ENCODE results near the gene CDC26. TPM values are rescaled to one million over a fixed set of nuclear protein-coding genes. Genes with fewer than 3 reads are reported as not detected.

The CDC26 gene
- total and polyA plus RNA-seq, 2 experiments from 2014 or later: 21.6 to 67.2 TPM

- peak; percentile 18 for DNase-seq
- H2AFZ ChIP-seq: no peak overlapping the region
- TF ChIP-seq EZH2 (IDR thresholded peaks at IDR 0.05; ENCODE audit: insufficient read depth, poor library complexity, severe bottlenecking) (no peak), EZH2phosphoT487 (IDR thresholded peaks at IDR 0.05; ENCODE audit: insufficient read depth, low read depth) (no peak)
- 0 out of 2 replicates have a peak, but pooled peaks cover 5% of the 10 kb centered on the region for H3F3A ChIP-seq (ENCODE audit: insufficient read depth)
- H3K9me2 ChIP-seq (ENCODE audit: insufficient read depth): no peaks in the 10 kb centered on the region
- H3K36me3 ChIP-seq (ENCODE audit: low read depth): no peaks in the 10 kb centered on the region
- no peak overlapping the region for H3K4me3 ChIP-seq
- 38 to 41% methylated on average over 3 of the region's 3 CpGs for WGBS, 2 experiments (ENCODE audit: low coverage in 1 of 2, low lambda C conversion rate in 2 of 2, missing lambda C conversion rate in 2 of 2)
- in situ Hi-C loops (cut with MboI): no loop called here
- no peaks in the 10 kb centered on the region for H4K20me1 ChIP-seq (ENCODE audit: insufficient read depth)
- no peak overlapping the region for H3K27ac ChIP-seq
- no peaks in the 10 kb centered on the region for H3K79me2 ChIP-seq (ENCODE audit: insufficient read depth)
- no peaks in the 10 kb centered on the region for H3K27me3 ChIP-seq (replicated peaks; ENCODE audit: insufficient read depth)
- H3K9me3 ChIP-seq (ENCODE audit: low read depth): no peaks in the 10 kb centered on the region
- H3K4me2 ChIP-seq (ENCODE audit: unreplicated experiment): no peak overlapping the region
- no peaks in the 10 kb centered on the region for H3K4me1 ChIP-seq (ENCODE audit: insufficient read depth)
- H3K9ac ChIP-seq: no peak overlapping the region
These were observed 35.2 kb upstream of the CDC26 start for GRCh38 chr9:113310538-113310937.

DNA sequence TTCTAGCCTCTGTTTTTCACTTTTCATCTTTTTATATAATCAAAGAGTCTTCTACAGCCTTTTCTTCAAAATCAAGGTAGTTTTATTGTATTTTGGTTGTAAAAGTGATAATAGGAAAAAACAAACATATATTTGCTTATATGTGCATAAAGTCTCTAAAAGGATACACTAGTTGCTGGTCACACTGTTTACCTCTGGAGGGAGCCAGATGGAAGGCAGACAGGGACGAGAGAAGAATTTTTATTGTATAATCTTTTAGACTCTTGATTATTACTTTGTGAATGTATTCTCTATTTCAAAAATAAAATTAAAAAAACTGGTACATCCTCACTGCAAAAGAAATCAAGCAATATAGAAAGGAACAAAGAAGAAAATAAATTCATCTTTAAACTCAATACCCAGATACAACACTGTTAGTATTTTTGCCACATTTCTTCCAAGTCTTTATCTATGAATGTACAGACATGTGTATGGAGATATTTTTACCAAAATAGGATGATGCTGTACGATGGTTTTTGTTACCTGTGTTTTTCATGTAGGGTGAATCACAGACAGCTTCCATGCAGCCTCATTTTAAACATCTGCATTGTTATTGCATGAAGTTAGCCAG lies 33.9 kb upstream of the CDC26 start:
- Histone ChIP-seq H3K36me3 (ENCODE audit: low read depth) (no peaks in the 10 kb centered on the region), H4K20me1 (ENCODE audit: insufficient read depth) (no peaks in the 10 kb centered on the region), H3K79me2 (ENCODE audit: insufficient read depth) (no peaks in the 10 kb centered on the region), H3K4me3 (no peak overlapping the region), H3K9me2 (ENCODE audit: insufficient read depth) (no peaks in the 10 kb centered on the region), H3K4me1 (ENCODE audit: insufficient read depth) (no peaks in the 10 kb centered on the region), H3K4me2 (ENCODE audit: unreplicated experiment) (no peak overlapping the region), H3K27me3 (replicated peaks; ENCODE audit: insufficient read depth) (no peaks in the 10 kb centered on the region), H3K9me3 (ENCODE audit: low read depth) (no peaks in the 10 kb centered on the region), H2AFZ (no peak overlapping the region), H3K9ac (no peak overlapping the region), H3K27ac (no peak overlapping the region), H3F3A (ENCODE audit: insufficient read depth) (0 out of 2 replicates have a peak, but pooled peaks cover 5% of the 10 kb centered on the region)
- DNase-seq: peak; percentile 72
- TF ChIP-seq EZH2 (IDR thresholded peaks at IDR 0.05; ENCODE audit: insufficient read depth, poor library complexity, severe bottlenecking) (no peak), EZH2phosphoT487 (IDR thresholded peaks at IDR 0.05; ENCODE audit: insufficient read depth, low read depth) (no peak)
- in situ Hi-C loops (cut with MboI): no loop called here
- 2 to 3% methylated on average over 2 of the region's 2 CpGs for WGBS, 2 experiments (ENCODE audit: low coverage in 1 of 2, low lambda C conversion rate in 2 of 2, missing lambda C conversion rate in 2 of 2)

DNA sequence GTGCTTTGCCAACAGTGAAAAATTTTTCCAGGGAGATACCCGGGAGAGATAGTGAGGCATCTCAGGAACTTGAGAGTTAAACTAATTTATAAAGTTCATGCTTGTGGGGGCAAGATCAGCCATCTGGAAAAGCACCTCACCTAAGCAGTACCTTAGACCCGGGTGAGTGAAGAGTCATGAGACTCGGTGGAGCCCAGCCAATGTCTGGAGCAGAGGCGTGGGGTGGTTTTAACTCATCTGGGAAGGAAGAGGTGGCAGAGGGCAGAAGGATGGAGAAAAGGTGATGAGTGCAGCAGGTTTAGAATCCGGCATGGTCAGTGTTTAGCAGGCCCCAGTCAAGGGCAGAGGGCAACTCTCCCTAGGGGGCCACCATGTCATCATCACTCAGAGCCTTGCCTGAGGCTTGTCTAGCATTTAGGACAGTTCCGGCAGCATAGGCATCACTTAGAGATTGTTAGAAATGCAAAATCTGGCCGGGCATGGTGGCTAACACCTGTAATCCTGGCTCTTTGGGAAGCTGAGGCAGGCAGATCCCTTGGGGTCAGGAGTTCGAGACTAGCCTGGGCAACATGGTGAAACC lies 32.1 kb upstream of the CDC26 start:
- Histone ChIP-seq H3F3A (ENCODE audit: insufficient read depth) (0 out of 2 replicates have a peak, but pooled peaks cover 5% of the 10 kb centered on the region), H3K9me3 (ENCODE audit: low read depth) (no peaks in the 10 kb centered on the region), H3K4me1 (ENCODE audit: insufficient read depth) (no peaks in the 10 kb centered on the region), H3K27me3 (replicated peaks; ENCODE audit: insufficient read depth) (no peaks in the 10 kb centered on the region), H3K4me3 (no peak overlapping the region), H3K9me2 (ENCODE audit: insufficient read depth) (no peaks in the 10 kb centered on the region), H4K20me1 (ENCODE audit: insufficient read depth) (no peaks in the 10 kb centered on the region), H3K27ac (no peak overlapping the region), H3K9ac (no peak overlapping the region), H3K4me2 (ENCODE audit: unreplicated experiment) (no peak overlapping the region), H3K36me3 (ENCODE audit: low read depth) (no peaks in the 10 kb centered on the region), H3K79me2 (ENCODE audit: insufficient read depth) (no peaks in the 10 kb centered on the region), H2AFZ (no peak overlapping the region)
- 43 to 45% methylated on average over 8 of the region's 8 CpGs for WGBS, 2 experiments (ENCODE audit: low coverage in 1 of 2, low lambda C conversion rate in 2 of 2, missing lambda C conversion rate in 2 of 2)
- DNase-seq: no peak
- no peak for TF ChIP-seq EZH2phosphoT487 (IDR thresholded peaks at IDR 0.05; ENCODE audit: insufficient read depth, low read depth)
- TF ChIP-seq EZH2 (IDR thresholded peaks at IDR 0.05; ENCODE audit: insufficient read depth, poor library complexity, severe bottlenecking): no peak
- in situ Hi-C loops (cut with MboI): no loop called here

DNA sequence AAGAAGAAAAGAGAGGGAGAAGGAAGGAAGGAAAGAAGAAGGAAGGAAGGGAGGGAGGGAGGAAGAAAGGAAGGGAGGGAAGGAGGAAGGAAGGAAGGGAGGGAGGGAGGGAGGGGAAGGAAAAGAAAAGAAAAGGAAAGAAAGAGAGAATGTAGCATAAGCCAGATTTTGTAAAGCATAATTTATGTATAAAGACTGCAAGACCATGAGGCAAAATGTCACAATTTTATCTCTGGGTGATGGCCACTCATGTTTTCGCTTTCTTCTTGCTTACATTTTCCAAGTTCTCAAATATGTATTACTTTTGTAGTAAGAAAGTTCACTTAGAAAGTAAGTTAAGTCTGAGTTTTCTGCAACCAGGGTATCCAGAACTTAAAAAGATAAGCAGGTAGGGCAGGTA lies 31.2 kb upstream of the CDC26 start:
- DNase-seq: no peak
- TF ChIP-seq EZH2phosphoT487 (IDR thresholded peaks at IDR 0.05; ENCODE audit: insufficient read depth, low read depth) (no peak), EZH2 (IDR thresholded peaks at IDR 0.05; ENCODE audit: insufficient read depth, poor library complexity, severe bottlenecking) (no peak)
- Histone ChIP-seq H2AFZ (no peak overlapping the region), H3K4me1 (ENCODE audit: insufficient read depth) (no peaks in the 10 kb centered on the region), H3K9me3 (ENCODE audit: low read depth) (no peaks in the 10 kb centered on the region), H3K36me3 (ENCODE audit: low read depth) (no peaks in the 10 kb centered on the region), H3K9ac (no peak overlapping the region), H3K4me3 (no peak overlapping the region), H3K9me2 (ENCODE audit: insufficient read depth) (no peaks in the 10 kb centered on the region), H3K79me2 (ENCODE audit: insufficient read depth) (no peaks in the 10 kb centered on the region), H3K27ac (no peak overlapping the region), H3K27me3 (replicated peaks; ENCODE audit: insufficient read depth) (no peaks in the 10 kb centered on the region), H3K4me2 (ENCODE audit: unreplicated experiment) (no peak overlapping the region), H4K20me1 (ENCODE audit: insufficient read depth) (no peaks in the 10 kb centered on the region), H3F3A (ENCODE audit: insufficient read depth) (0 out of 2 replicates have a peak, but pooled peaks cover 5% of the 10 kb centered on the region)
- WGBS, 2 experiments (ENCODE audit: low coverage in 1 of 2, low lambda C conversion rate in 2 of 2, missing lambda C conversion rate in 2 of 2): 87 to 100% methylated on average over 1 of the region's 1 CpG
- in situ Hi-C loops (cut with MboI): no loop called here
